SU-DHL-6 (cell line): ENCODE measurements around the gene SLC16A7.

ENCODE experiments used
- CTCF ChIP-seq: fragments of 200-600 bp; sonication (generic); IDR thresholded peaks from one replicate; pipeline ENCODE4 v1.5.1; 2017; ENCODE audit warnings: antibody characterized with exemption, mild to moderate bottlenecking, low read length, moderate library complexity; ENCODE audit not compliant: insufficient read depth, poor library complexity, severe bottlenecking
- EZH2phosphoT487 ChIP-seq: fragments of 200-600 bp; sonication (generic), shearing (Covaris generic); conservative IDR thresholded peaks from 2 replicates; pipeline ENCODE4 v1.6.1; 2018; ENCODE audit warnings: mild to moderate bottlenecking, antibody characterized with exemption, low read length, moderate library complexity, mixed read lengths

- no peak for TF ChIP-seq CTCF
- TF ChIP-seq EZH2phosphoT487: no peak
Observed at GRCh38 chr12:59698600-59698999, 102.8 kb downstream of the SLC16A7 start.
